SK-N-SH treated with all-trans-retinoic acid at 6 μM for 48 hours (cell line): ENCODE results near the gene SP2.

Experiments used
- CSDC2 ChIP-seq: fragments of 250-450 bp; sonication (Bioruptor Pico); IDR thresholded peaks from 2 replicates; pipeline ENCODE4 v1.5.0; 2020; ENCODE audit warnings: mild to moderate bottlenecking, moderate library complexity
- ISL1 ChIP-seq: fragments of 250-450 bp; sonication (Bioruptor Pico); IDR thresholded peaks from 2 replicates; pipeline ENCODE4 v2.1.2; 2022; ENCODE audit warnings: mild to moderate bottlenecking, moderate library complexity
- PATZ1 ChIP-seq: fragments of 250-450 bp; sonication (Bioruptor Pico); IDR thresholded peaks from 2 replicates; pipeline ENCODE4 v1.8.0; 2020; ENCODE audit warnings: mild to moderate bottlenecking, moderate library complexity, borderline replicate concordance
- ZFP3 ChIP-seq: fragments of 250-450 bp; sonication (Bioruptor Pico); IDR thresholded peaks from 2 replicates; pipeline ENCODE4 v1.5.0; 2020; ENCODE audit warnings: mild to moderate bottlenecking, moderate library complexity

- TF ChIP-seq ISL1 (CRISPR knock-in tag) (no peak), PATZ1 (CRISPR knock-in tag) (no peak), CSDC2 (CRISPR knock-in tag) (no peak), ZFP3 (CRISPR knock-in tag) (no peak)
These were observed 46.5 kb downstream of the SP2 start for GRCh38 chr17:47942568-47942967.
